Liver (tissue), 9 donors: Measurements from ENCODE around the gene LRMDA. TPM values are rescaled to one million over a fixed set of nuclear protein-coding genes. Genes with fewer than 3 reads are reported as not detected.

ENCODE experiments used
- DNase-seq: peaks from one replicate; pipeline ENCODE4 v3.0.0-alpha.2; 2017; ENCODE audit warnings: low spot score
- H3K27ac ChIP-seq, 2 donors: one replicate each; pipeline ENCODE4 v1.7.0; 2013; ENCODE audit warnings: inconsistent platforms in 2 of 2, low read length in 2 of 2, control low read depth in 1 of 2, low read depth in 1 of 2, mild to moderate bottlenecking in 1 of 2
- H3K27me3 ChIP-seq, 4 donors: one replicate each; pipeline versions ENCODE4 v1.6.1 to v1.7.0; 2013; ENCODE audit warnings: low read length in 3 of 4, inconsistent platforms in 1 of 4, mild to moderate bottlenecking in 1 of 4, moderate library complexity in 1 of 4; ENCODE audit not compliant: control insufficient read depth in 4 of 4, insufficient read depth in 4 of 4
- H3K36me3 ChIP-seq, 4 donors: one replicate each; pipeline versions ENCODE4 v1.6.1 to v1.7.0; 2013; ENCODE audit warnings: low read length in 3 of 4, mild to moderate bottlenecking in 3 of 4, low read depth in 1 of 4, moderate library complexity in 1 of 4; ENCODE audit not compliant: control insufficient read depth in 4 of 4, insufficient read depth in 3 of 4
- H3K4me1 ChIP-seq, 4 donors: one replicate each; pipeline versions ENCODE4 v1.6.1 to v1.7.0; 2013; ENCODE audit warnings: low read length in 3 of 4, mild to moderate bottlenecking in 3 of 4, moderate library complexity in 1 of 4; ENCODE audit not compliant: control insufficient read depth in 4 of 4, insufficient read depth in 4 of 4
- H3K4me3 ChIP-seq, 3 donors: one replicate each; pipeline versions ENCODE4 v1.6.1 to v1.7.0; 2013; ENCODE audit warnings: low read length in 3 of 3, control low read depth in 1 of 3, low read depth in 1 of 3, mild to moderate bottlenecking in 1 of 3
- H3K9ac ChIP-seq, 2 donors: one replicate each; pipeline ENCODE4 v1.7.0; 2013; ENCODE audit warnings: low read length in 2 of 2, mild to moderate bottlenecking in 2 of 2, moderate library complexity in 2 of 2, control low read depth in 1 of 2, low read depth in 1 of 2
- H3K9me3 ChIP-seq, 4 donors: one replicate each; pipeline versions ENCODE4 v1.6.1 to v1.7.0; 2013; ENCODE audit warnings: low read length in 3 of 4; ENCODE audit not compliant: control insufficient read depth in 4 of 4
- EGR1 ChIP-seq, 2 donors: IDR thresholded peaks; 2 replicates each; pipeline ENCODE4 v1.6.1; 2016 to 2018; ENCODE audit warnings: antibody characterized with exemption in 2 of 2, low read depth in 2 of 2
- FOXA1 ChIP-seq: IDR thresholded peaks from 2 replicates; pipeline ENCODE4 v1.6.1; 2016; ENCODE audit warnings: antibody characterized with exemption
- FOXA2 ChIP-seq: IDR thresholded peaks from 2 replicates; pipeline ENCODE4 v1.6.1; 2016; ENCODE audit warnings: antibody characterized with exemption
- HNF4A ChIP-seq, 2 donors: conservative IDR thresholded peaks; 2 replicates each; pipeline ENCODE4 v1.6.1; 2016; ENCODE audit warnings: antibody characterized with exemption in 2 of 2, mild to moderate bottlenecking in 2 of 2
- HNF4G ChIP-seq: IDR thresholded peaks from 2 replicates; pipeline ENCODE4 v1.6.1; 2016; ENCODE audit warnings: antibody characterized with exemption
- JUND ChIP-seq, 2 donors: IDR thresholded peaks; 2 replicates each; pipeline ENCODE4 v1.6.1; 2016; ENCODE audit warnings: antibody characterized with exemption in 2 of 2
- NR2F2 ChIP-seq: IDR thresholded peaks from 2 replicates; pipeline ENCODE4 v1.6.1; 2016; ENCODE audit warnings: antibody characterized with exemption
- RAD21 ChIP-seq, 2 donors: IDR thresholded peaks; 2 replicates each; pipeline ENCODE4 v1.6.1; 2016; ENCODE audit warnings: antibody characterized with exemption in 2 of 2, mild to moderate bottlenecking in 2 of 2
- RXRA ChIP-seq, 2 donors: IDR thresholded peaks; 2 replicates each; pipeline ENCODE4 v1.6.1; 2017 to 2018; ENCODE audit warnings: antibody characterized with exemption in 2 of 2, mild to moderate bottlenecking in 1 of 2
- TAF1 ChIP-seq: conservative IDR thresholded peaks from 2 replicates; pipeline ENCODE4 v1.6.1; 2016; ENCODE audit warnings: antibody characterized with exemption, mild to moderate bottlenecking
- YY1 ChIP-seq: IDR thresholded peaks from 2 replicates; pipeline ENCODE4 v1.6.1; 2016; ENCODE audit warnings: antibody characterized with exemption, mild to moderate bottlenecking
- WGBS: extraction: QIAGEN DNeasy Blood & Tissue Kit; methylation state at CpG from one replicate; pipeline ENCODE4 v1.1.7; 2013; 5-methylcytosine and 5-hydroxymethylcytosine counted together
- polyA plus RNA-seq, 2 donors: library from polyadenylated mRNA; stranded (reverse) in 1 of 2; unstranded in 1 of 2; fragments of 200-250 nt in 1 of 2; fragments of >200 nt in 1 of 2; fragmentation: Nextera tagmentation in 1 of 2; extraction: Ambion mirVana in 1 of 2; gene quantifications; one replicate each; pipeline versions ENCODE4 v1.2.1 to v1.2.3, GENCODE V29; 2013 to 2015
- total RNA-seq, 2 donors: library from RNA; depleted of rRNA; stranded (reverse); fragments of >200 nt; gene quantifications; one replicate each; pipeline ENCODE4 v1.2.3, GENCODE V29; 2014
- TF ChIP-seq, protein P1 (sequence below): IDR thresholded peaks from 2 replicates; pipeline ENCODE4 v1.6.1; 2016; ENCODE audit warnings: antibody characterized with exemption
- TF ChIP-seq, protein P2 (sequence below): IDR thresholded peaks from 2 replicates; pipeline ENCODE4 v1.6.1; 2016; ENCODE audit warnings: antibody characterized with exemption
- TF ChIP-seq, protein P3 (sequence below): IDR thresholded peaks from 2 replicates; pipeline ENCODE4 v1.6.1; 2016; ENCODE audit warnings: antibody characterized with exemption
- TF ChIP-seq, protein P4 (sequence below): IDR thresholded peaks from 2 replicates; pipeline ENCODE4 v1.6.1; 2016; ENCODE audit warnings: antibody characterized with exemption, mild to moderate bottlenecking
- donor health status: healthy.
- donor health status: healthy.
- donor health status: healthy.
- donor health status: healthy.
- donor health status: healthy.

Gene LRMDA
- total and polyA plus RNA-seq, 4 donors: 7.9 to 15.8 (median 11.3) TPM

DNA sequence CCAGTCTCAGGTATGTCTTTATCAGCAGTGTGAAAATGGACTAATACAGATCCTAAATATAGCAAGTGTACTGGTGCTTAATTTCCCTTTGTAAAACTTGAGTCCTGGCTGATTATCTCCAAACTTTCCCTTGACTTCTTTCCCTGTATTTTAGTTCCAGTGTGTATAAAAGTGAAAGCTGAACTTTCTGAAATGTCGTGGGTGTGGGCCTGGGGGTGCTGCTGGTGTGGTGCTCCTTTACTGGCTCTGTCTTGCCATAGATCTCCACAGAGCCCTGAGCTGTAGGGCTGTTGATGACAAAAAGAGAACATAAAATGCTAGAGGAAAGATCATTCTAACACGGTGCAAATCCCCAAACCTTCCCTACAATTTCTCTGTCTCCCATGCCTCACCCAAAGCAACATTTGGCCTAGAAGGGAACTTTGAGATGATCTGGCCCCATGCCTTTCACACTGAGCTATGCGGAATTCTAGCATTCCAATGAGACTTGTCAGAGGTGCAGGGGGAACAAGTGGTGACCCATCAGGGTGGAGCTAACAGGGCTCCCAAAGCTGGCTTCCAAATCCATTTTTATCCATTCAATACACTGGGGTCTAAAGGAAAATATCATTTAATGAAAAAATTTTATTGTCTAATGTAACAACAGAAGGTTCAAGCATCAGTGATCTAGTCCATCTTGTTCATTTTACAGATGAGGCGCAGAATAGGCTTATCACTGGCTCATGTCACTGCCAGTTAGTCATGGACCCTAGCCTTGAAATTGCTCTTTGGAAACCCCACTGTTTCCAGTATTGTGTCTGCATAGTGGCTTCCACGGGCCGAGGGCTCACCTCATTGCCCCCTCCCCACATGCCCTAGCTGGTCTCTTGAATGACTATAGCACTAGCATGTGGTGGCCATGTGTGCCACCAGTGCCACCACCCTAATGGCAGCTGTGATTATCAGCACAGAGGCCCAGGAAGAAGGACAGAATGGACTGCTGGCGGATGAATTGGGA lies 1000.9 kb downstream of the LRMDA start:
- WGBS: 88% methylated on average over 7 of the region's 7 CpGs
- Histone ChIP-seq H3K9me3 (no peaks in the 10 kb centered on the region), H3K4me3 (no peak overlapping the region), H3K36me3 (no peaks in the 10 kb centered on the region), H3K27ac (no peak overlapping the region), H3K4me1 (no peaks in the 10 kb centered on the region), H3K27me3 (no peaks in the 10 kb centered on the region), H3K9ac (no peak overlapping the region)
- DNase-seq: no peak
- TF ChIP-seq, protein P1, sequence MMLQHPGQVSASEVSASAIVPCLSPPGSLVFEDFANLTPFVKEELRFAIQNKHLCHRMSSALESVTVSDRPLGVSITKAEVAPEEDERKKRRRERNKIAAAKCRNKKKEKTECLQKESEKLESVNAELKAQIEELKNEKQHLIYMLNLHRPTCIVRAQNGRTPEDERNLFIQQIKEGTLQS: no peak
- TF ChIP-seq, protein P2, sequence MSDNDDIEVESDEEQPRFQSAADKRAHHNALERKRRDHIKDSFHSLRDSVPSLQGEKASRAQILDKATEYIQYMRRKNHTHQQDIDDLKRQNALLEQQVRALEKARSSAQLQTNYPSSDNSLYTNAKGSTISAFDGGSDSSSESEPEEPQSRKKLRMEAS: no peak
- TF ChIP-seq RAD21 (IDR thresholded peaks at IDR 0.05) (no peak), FOXA1 (no peak), HNF4G (no peak), EGR1 (IDR thresholded peaks at IDR 0.05; ENCODE audit: low read depth in 2 of 2) (no peak), TAF1 (no peak), RXRA (IDR thresholded peaks at IDR 0.05) (no peak), YY1 (no peak), NR2F2 (no peak)
- TF ChIP-seq, protein P3, sequence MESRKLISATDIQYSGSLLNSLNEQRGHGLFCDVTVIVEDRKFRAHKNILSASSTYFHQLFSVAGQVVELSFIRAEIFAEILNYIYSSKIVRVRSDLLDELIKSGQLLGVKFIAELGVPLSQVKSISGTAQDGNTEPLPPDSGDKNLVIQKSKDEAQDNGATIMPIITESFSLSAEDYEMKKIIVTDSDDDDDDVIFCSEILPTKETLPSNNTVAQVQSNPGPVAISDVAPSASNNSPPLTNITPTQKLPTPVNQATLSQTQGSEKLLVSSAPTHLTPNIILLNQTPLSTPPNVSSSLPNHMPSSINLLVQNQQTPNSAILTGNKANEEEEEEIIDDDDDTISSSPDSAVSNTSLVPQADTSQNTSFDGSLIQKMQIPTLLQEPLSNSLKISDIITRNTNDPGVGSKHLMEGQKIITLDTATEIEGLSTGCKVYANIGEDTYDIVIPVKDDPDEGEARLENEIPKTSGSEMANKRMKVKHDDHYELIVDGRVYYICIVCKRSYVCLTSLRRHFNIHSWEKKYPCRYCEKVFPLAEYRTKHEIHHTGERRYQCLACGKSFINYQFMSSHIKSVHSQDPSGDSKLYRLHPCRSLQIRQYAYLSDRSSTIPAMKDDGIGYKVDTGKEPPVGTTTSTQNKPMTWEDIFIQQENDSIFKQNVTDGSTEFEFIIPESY: no peak
- TF ChIP-seq, protein P4, sequence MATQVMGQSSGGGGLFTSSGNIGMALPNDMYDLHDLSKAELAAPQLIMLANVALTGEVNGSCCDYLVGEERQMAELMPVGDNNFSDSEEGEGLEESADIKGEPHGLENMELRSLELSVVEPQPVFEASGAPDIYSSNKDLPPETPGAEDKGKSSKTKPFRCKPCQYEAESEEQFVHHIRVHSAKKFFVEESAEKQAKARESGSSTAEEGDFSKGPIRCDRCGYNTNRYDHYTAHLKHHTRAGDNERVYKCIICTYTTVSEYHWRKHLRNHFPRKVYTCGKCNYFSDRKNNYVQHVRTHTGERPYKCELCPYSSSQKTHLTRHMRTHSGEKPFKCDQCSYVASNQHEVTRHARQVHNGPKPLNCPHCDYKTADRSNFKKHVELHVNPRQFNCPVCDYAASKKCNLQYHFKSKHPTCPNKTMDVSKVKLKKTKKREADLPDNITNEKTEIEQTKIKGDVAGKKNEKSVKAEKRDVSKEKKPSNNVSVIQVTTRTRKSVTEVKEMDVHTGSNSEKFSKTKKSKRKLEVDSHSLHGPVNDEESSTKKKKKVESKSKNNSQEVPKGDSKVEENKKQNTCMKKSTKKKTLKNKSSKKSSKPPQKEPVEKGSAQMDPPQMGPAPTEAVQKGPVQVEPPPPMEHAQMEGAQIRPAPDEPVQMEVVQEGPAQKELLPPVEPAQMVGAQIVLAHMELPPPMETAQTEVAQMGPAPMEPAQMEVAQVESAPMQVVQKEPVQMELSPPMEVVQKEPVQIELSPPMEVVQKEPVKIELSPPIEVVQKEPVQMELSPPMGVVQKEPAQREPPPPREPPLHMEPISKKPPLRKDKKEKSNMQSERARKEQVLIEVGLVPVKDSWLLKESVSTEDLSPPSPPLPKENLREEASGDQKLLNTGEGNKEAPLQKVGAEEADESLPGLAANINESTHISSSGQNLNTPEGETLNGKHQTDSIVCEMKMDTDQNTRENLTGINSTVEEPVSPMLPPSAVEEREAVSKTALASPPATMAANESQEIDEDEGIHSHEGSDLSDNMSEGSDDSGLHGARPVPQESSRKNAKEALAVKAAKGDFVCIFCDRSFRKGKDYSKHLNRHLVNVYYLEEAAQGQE: no peak

DNA sequence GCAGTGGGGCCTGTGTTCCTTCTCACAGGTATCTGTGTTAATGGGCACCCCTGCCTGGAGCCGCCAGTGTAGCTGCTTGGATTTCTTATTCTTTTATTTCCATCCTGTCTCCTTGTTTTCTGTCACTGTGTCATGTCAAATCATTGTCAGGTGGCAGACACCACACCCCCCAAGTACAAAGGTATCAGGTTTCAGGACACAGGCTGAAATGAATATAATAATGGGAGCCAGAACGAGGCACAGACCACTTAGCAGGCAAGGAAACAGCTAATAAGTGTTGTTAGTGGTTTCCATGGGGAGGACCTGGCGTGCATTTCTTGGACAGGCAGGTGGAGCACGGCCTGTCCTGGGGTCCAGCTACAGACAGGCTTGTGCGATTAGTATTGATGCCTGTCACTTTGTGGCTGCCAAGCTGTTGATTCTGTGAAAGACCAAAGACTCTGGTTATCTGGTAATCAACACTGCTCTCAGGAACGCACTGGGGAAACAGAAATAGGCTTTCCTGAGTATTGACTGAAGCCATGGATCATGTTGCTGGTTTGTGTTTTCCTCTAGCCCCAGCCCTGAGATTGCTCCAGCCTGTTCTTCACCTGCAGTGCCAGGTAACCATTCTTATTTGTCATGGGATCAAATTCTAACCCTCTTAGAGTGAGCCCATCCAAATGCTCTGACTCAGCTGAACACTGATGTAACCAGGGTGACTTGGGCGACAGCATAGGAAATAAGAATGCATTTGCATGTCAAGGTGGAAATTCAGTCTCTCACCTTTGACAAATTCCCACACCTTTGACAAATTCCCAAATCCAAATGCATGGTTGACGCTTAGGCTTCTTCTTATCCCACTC lies 1002.0 kb downstream of the LRMDA start:
- Histone ChIP-seq H3K27ac (no peak overlapping the region), H3K27me3 (no peaks in the 10 kb centered on the region), H3K36me3 (no peaks in the 10 kb centered on the region), H3K9me3 (no peaks in the 10 kb centered on the region), H3K4me3 (no peak overlapping the region), H3K4me1 (no peaks in the 10 kb centered on the region), H3K9ac (no peak overlapping the region)
- WGBS: 95% methylated on average over 8 of the region's 8 CpGs
- DNase-seq: no peak
- TF ChIP-seq FOXA2 (no peak), TAF1 (no peak), JUND (IDR thresholded peaks at IDR 0.05) (no peak), HNF4A (conservative IDR thresholded peaks at IDR 0.05) (no peak)
- TF ChIP-seq, protein P4: no peak
- TF ChIP-seq, protein P3: no peak
- TF ChIP-seq, protein P1: no peak
